Erythroblast (primary cell): ENCODE measurements around the gene PTPRM.

Experiments
- GATA1 ChIP-seq: IDR thresholded peaks from 2 replicates; pipeline ENCODE4 v1.6.1; 2011; ENCODE audit warnings: low read depth, mild to moderate bottlenecking, control low read depth, low read length, moderate library complexity
- POLR2A ChIP-seq: IDR thresholded peaks from 2 replicates; pipeline ENCODE4 v1.6.1; 2011; ENCODE audit warnings: mild to moderate bottlenecking, low read length

DNA sequence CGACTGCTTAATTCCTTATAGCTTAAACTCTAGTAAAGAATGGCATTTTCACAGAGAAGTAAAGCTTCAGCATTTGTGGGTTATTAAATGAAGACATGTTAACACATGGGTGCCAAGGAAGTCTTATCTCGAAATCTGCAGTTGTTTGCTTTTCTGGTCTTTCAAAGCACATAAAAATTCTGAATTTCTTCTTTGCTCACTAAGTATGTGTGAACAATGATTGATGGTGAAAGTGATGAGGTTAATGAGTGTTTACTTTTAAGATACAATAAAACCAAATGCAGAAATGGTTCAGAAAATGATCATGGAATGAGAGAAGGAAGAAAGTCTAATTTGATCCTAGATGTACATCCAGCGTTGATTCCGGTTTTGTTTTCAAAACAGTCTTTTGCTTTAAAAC lies 807.6 kb downstream of the PTPRM start:
- no peak for TF ChIP-seq POLR2A
- no peak for TF ChIP-seq GATA1
